IMR-90 (cell line): ENCODE measurements around the gene PPP6R1.
A peak's percentile ranks its signal among the peaks of the same experiment; 100 is the strongest.

Source experiments
- BHLHE40 ChIP-seq: fragments of 150-350 bp; IDR thresholded peaks from 2 replicates; pipeline ENCODE4 v1.6.1; 2016; ENCODE audit warnings: mild to moderate bottlenecking, low read depth, low read length
- CEBPB ChIP-seq: IDR thresholded peaks from 2 replicates; pipeline ENCODE4 v1.6.1; 2012; ENCODE audit warnings: low read depth, low read length, improper control_type of control experiment
- CHD1 ChIP-seq: IDR thresholded peaks from 2 replicates; pipeline ENCODE4 v1.6.1; 2012; ENCODE audit warnings: low read depth, low read length, improper control_type of control experiment
- CTCF ChIP-seq: conservative IDR thresholded peaks from 2 replicates; pipeline ENCODE4 v1.5.1; 2012; ENCODE audit warnings: mild to moderate bottlenecking, low read depth, low read length, improper control_type of control experiment
- MAFK ChIP-seq: IDR thresholded peaks from 2 replicates; pipeline ENCODE4 v1.6.1; 2012; ENCODE audit warnings: low read depth, low read length, improper control_type of control experiment
- MAZ ChIP-seq: IDR thresholded peaks from 2 replicates; pipeline ENCODE4 v1.6.1; 2012; ENCODE audit warnings: low read depth, mild to moderate bottlenecking, low read length, improper control_type of control experiment, moderate library complexity, borderline replicate concordance
- MXI1 ChIP-seq: IDR thresholded peaks from 2 replicates; pipeline ENCODE4 v1.6.1; 2012; ENCODE audit warnings: low read depth, mild to moderate bottlenecking, low read length, moderate library complexity, borderline replicate concordance
- POLR2A ChIP-seq: IDR thresholded peaks from 2 replicates; pipeline ENCODE4 v1.6.1; 2012; ENCODE audit warnings: mild to moderate bottlenecking, low read depth, low read length
- RAD21 ChIP-seq: IDR thresholded peaks from 2 replicates; pipeline ENCODE4 v1.6.1; 2012; ENCODE audit warnings: low read length, improper control_type of control experiment
- RCOR1 ChIP-seq: IDR thresholded peaks from 2 replicates; pipeline ENCODE4 v1.6.1; 2012; ENCODE audit warnings: mild to moderate bottlenecking, low read length, improper control_type of control experiment; ENCODE audit not compliant: insufficient replicate concordance
- RFX5 ChIP-seq: IDR thresholded peaks from 2 replicates; pipeline ENCODE4 v1.8.0; 2012; ENCODE audit warnings: low read depth, mild to moderate bottlenecking, low read length, moderate library complexity
- SMC3 ChIP-seq: fragments of 150-350 bp; IDR thresholded peaks from 2 replicates; pipeline ENCODE4 v1.6.1; 2016; ENCODE audit warnings: low read depth, mild to moderate bottlenecking, antibody characterized with exemption, low read length, moderate library complexity
- USF2 ChIP-seq: fragments of 150-350 bp; IDR thresholded peaks from 2 replicates; pipeline ENCODE4 v1.6.1; 2017; ENCODE audit warnings: mild to moderate bottlenecking, antibody characterized with exemption, low read length, low read depth

- TF ChIP-seq POLR2A (peak; percentile 90), CTCF (no peak), MAZ (peak; percentile 90), USF2 (0 out of 2 replicates have a peak, but pooled peaks have one; percentile 4), MXI1 (peak; percentile 88), RAD21 (peak; percentile 37), BHLHE40 (peak; percentile 76), SMC3 (peak; percentile 38), RCOR1 (peak; percentile 92), RFX5 (peak; percentile 73; the same call in 1 of the 2 replicates), CHD1 (no peak; the same call in 1 of the 2 replicates), MAFK (no peak), CEBPB (peak; percentile 95)
Observed at GRCh38 chr19:55258828-55259539, at the start of gene PPP6R1.
